ENCODE results near the gene ATP8A2. TPM values are rescaled to one million over a fixed set of nuclear protein-coding genes. Genes with fewer than 3 reads are reported as not detected.

The ATP8A2 gene
- total RNA-seq, result 0.27 TPM
- long read RNA-seq, result 0 reads

DNA sequence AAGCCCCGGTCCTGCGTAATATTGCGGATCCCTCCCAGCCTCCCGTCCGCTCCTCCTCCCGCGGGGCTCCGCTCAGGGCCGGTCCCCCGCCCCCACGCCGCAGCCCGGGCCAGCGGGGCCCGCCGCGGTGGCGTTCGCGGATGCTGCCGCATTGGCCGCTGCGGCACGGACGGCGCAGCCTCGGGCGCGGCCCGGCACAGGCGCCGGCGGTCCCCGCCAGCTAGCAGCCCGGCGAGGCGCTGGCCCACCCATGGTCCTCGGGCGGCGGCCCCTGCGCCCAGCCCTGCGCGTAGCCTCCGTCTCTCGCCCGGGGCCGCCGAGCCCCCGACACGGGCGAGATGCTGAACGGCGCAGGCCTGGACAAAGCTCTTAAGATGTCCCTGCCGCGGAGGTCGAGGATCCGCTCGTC, at the start of gene ATP8A2:
TSS of gene ATP8A2 (plus strand) at position 100 of the 409 bp plus-strand sequence. CDS start at position 339, 239 bp downstream.
- intact Hi-C loops (cut with micrococcal nuclease), result no loop called here
- H3K27me3 ChIP-seq (ENCODE audit: low read depth), result peaks cover 98% of the 10 kb centered on the region

DNA sequence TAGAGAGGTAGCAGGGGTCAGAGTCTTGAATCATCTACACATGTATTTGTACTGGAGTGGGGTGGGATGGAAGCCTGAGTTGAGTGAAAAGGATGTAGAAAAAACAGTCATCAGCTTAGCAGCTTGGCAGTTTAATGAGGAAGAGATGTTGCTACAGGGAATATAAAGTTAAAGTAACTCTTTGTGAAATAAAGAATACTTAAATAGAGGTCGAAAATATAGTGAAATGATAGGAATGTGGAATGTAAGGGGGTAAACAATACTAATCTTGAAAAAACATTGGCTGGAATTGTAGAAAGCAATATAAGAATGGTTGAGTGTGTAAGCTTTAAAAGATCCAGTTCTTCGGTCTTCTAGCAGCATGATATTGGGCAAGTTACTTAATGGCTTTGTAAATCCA, 47.7 kb upstream of the ATP8A2 start:
- Histone ChIP-seq H3K27ac (replicated peaks) (no peak overlapping the region), H3K4me3 (no peak overlapping the region), H3K36me3 (peaks cover 93% of the 10 kb centered on the region), H3K9me3 (replicated peaks) (no peaks in the 10 kb centered on the region), H3K4me1 (no peaks in the 10 kb centered on the region), H3K27me3 (ENCODE audit: low read depth) (no peaks in the 10 kb centered on the region)
- TF ChIP-seq, protein P1, sequence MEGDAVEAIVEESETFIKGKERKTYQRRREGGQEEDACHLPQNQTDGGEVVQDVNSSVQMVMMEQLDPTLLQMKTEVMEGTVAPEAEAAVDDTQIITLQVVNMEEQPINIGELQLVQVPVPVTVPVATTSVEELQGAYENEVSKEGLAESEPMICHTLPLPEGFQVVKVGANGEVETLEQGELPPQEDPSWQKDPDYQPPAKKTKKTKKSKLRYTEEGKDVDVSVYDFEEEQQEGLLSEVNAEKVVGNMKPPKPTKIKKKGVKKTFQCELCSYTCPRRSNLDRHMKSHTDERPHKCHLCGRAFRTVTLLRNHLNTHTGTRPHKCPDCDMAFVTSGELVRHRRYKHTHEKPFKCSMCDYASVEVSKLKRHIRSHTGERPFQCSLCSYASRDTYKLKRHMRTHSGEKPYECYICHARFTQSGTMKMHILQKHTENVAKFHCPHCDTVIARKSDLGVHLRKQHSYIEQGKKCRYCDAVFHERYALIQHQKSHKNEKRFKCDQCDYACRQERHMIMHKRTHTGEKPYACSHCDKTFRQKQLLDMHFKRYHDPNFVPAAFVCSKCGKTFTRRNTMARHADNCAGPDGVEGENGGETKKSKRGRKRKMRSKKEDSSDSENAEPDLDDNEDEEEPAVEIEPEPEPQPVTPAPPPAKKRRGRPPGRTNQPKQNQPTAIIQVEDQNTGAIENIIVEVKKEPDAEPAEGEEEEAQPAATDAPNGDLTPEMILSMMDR (IDR thresholded peaks at IDR 0.05; ENCODE audit: borderline replicate concordance), result no peak
- intact Hi-C loops (cut with micrococcal nuclease), result no loop called here
- no peak for DNase-seq

More for the DNA sequence above, at the start of gene ATP8A2:
- no peak for DNase-seq
- Histone ChIP-seq H3K9me3 (replicated peaks) (no peaks in the 10 kb centered on the region), H3K4me1 (peaks cover 7% of the 10 kb centered on the region), H3K27ac (replicated peaks) (no peak within 1 kb of the TSS), H3K36me3 (no peaks in the 10 kb centered on the region), H3K4me3 (peak within 1 kb of the TSS; percentile 56)
- TF ChIP-seq, protein P1 (IDR thresholded peaks at IDR 0.05; ENCODE audit: borderline replicate concordance), result no peak

DNA sequence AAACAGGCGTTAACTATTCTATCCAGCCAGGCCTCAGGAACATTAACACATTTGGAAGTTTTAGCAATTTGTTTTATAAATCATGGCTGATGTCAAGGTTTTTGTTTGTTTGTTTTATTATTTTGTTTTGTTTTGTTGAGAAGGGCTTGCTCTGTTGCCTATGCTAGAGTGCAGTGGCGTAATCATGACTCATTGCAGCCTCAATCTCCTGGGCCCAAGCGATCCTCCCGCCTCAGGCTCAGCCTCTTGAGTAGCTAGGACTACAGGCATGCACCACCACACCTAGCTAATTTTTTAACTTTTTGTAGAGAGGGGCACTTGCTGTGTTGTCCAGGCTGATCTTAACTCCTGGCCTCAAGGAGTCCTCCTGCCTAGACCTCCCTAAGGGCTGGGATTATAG, 42.1 kb upstream of the ATP8A2 start:
- TF ChIP-seq, protein P1 (IDR thresholded peaks at IDR 0.05; ENCODE audit: borderline replicate concordance), result no peak
- H3K27ac ChIP-seq (replicated peaks), result no peak overlapping the region

DNA sequence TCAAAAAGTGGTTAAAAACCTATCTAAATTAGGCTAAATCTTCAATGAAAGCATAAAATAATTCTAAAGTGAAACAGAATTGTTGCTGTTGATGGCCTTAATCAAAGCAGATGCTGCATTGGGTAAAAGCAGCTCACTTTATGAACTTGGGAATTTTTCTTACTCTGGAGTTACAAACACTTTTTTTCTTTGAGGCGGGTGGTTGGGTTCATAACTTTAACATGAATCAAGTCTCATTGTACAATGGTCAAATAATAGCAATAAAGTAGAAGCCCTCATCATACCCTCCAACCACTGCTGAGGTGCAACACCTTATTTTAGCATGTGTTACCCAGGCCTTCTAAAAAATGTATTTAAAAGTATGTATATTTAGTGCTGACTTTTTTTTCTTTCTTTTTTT, 41.2 kb upstream of the ATP8A2 start:
- TF ChIP-seq, protein P1 (IDR thresholded peaks at IDR 0.05; ENCODE audit: borderline replicate concordance), result no peak
- intact Hi-C loops (cut with micrococcal nuclease), result no loop called here

More for the DNA sequence above, 42.1 kb upstream of the ATP8A2 start:
- intact Hi-C loops (cut with micrococcal nuclease), result no loop called here
- no peak for DNase-seq
- Histone ChIP-seq H3K9me3 (replicated peaks) (no peaks in the 10 kb centered on the region), H3K36me3 (peaks cover 89% of the 10 kb centered on the region), H3K4me3 (no peak overlapping the region), H3K4me1 (no peaks in the 10 kb centered on the region), H3K27me3 (ENCODE audit: low read depth) (no peaks in the 10 kb centered on the region)

DNA sequence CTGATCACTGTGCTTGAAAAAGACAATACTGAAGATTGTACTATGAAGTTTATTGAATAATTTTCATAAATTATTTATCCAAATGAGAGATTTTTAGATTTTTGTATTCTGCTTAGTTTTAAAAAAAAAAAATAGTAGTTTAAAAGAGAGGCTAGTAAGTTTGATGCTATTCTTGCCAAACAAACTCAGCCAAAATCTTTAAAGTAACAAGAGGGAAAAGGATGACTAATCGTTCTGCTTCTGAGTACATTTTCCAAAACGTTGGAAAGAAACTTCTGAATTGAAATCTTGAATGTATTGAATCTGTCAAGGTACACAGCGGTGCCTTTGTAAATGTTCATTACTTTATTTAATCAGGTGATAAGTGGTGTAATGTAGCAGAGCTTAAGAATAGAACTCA, 35.9 kb upstream of the ATP8A2 start:
- intact Hi-C loops (cut with micrococcal nuclease), result no loop called here
- Histone ChIP-seq H3K4me3 (no peak overlapping the region), H3K36me3 (peaks cover 68% of the 10 kb centered on the region)

More for the DNA sequence above, 41.2 kb upstream of the ATP8A2 start:
- Histone ChIP-seq H3K4me1 (no peaks in the 10 kb centered on the region), H3K27me3 (ENCODE audit: low read depth) (no peaks in the 10 kb centered on the region), H3K36me3 (peaks cover 80% of the 10 kb centered on the region), H3K9me3 (replicated peaks) (no peaks in the 10 kb centered on the region), H3K4me3 (no peak overlapping the region), H3K27ac (replicated peaks) (no peak overlapping the region)
- no peak for DNase-seq

More for the DNA sequence above, 35.9 kb upstream of the ATP8A2 start:
- no peak for DNase-seq
- no peaks in the 10 kb centered on the region for H3K9me3 ChIP-seq (replicated peaks)
- H3K27me3 ChIP-seq (ENCODE audit: low read depth), result no peaks in the 10 kb centered on the region
- no peaks in the 10 kb centered on the region for H3K4me1 ChIP-seq
- TF ChIP-seq, protein P1 (IDR thresholded peaks at IDR 0.05; ENCODE audit: borderline replicate concordance), result no peak
- no peak overlapping the region for H3K27ac ChIP-seq (replicated peaks)

Measured in left ventricle myocardium inferior (tissue), 1 donor.